Left ventricle myocardium inferior (tissue), 1 donor: ENCODE measurements around the gene SCYGR1. TPM values are rescaled to one million over a fixed set of nuclear protein-coding genes. Genes with fewer than 3 reads are reported as not detected.

Experiments
- DNase-seq: peaks from one replicate; pipeline ENCODE4 v3.0.0-alpha.2; 2020
- H3K27ac ChIP-seq: fragments of 200-600 bp; replicated peaks from 2 replicates; pipeline ENCODE4 v1.8.0; 2021
- H3K27me3 ChIP-seq: fragments of 200-600 bp; 2 replicates; pipeline ENCODE4 v1.8.0; 2021; ENCODE audit warnings: low read depth
- H3K36me3 ChIP-seq: fragments of 200-600 bp; 2 replicates; pipeline ENCODE4 v1.8.0; 2021
- H3K4me1 ChIP-seq: fragments of 200-600 bp; 2 replicates; pipeline ENCODE4 v1.8.0; 2021
- H3K4me3 ChIP-seq: fragments of 200-600 bp; 2 replicates; pipeline ENCODE4 v1.8.0; 2021; ENCODE audit warnings: mild to moderate bottlenecking, moderate library complexity
- H3K9me3 ChIP-seq: fragments of 200-600 bp; replicated peaks from 2 replicates; pipeline ENCODE4 v1.8.0; 2021
- intact Hi-C: fragments of 100-400 bp; cut with micrococcal nuclease; formaldehyde crosslinking; loops from one replicate; pipeline ENCODE4 v1.11.0; 2022
- total RNA-seq: library from RNA; stranded (reverse); fragmentation: NEBNext Ultra II Directional; extraction: Animal tissue kit (Norgen Biotek cat#: 25700); gene quantifications from one replicate; pipeline ENCODE4 v1.2.1, GENCODE V29; 2021
- TF ChIP-seq, protein P1 (sequence below): fragments of 200-600 bp; IDR thresholded peaks from 2 replicates; pipeline ENCODE4 v1.8.0; 2021; ENCODE audit warnings: antibody characterized with exemption, mild to moderate bottlenecking, borderline replicate concordance
- donor health status: DM: no; HTN: yes; CAD: no; lungs with severe emphysema.

Gene SCYGR1
- total RNA-seq, 1 donor from 2014 or later: not detected

DNA sequence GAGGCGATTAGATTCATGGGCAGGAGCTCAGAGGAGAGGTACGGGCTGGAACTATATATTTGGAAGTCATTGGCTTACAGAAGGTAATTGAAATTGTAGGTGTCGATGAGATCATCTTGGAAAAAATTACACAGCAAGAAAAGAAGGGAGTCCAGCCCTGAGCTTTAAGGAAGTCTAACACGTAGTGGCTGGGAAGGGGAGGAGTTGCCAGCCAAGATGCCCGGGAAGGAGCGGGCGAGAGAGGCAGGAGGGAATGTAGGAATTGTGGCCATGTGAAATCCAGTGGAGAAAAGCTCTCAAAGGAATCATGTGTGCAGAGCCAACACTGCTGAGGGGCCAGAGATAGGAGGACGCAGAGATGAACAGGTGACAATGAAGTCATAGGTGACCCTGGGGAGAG is 25.6 kb upstream of the SCYGR1 start:
- DNase-seq: no peak
- Histone ChIP-seq H3K4me1 (peaks cover 5% of the 10 kb centered on the region), H3K9me3 (no peaks in the 10 kb centered on the region), H3K36me3 (no peaks in the 10 kb centered on the region), H3K4me3 (no peak overlapping the region), H3K27me3 (no peaks in the 10 kb centered on the region), H3K27ac (no peak overlapping the region)
- intact Hi-C loops: no loop called here
- TF ChIP-seq, protein P1, sequence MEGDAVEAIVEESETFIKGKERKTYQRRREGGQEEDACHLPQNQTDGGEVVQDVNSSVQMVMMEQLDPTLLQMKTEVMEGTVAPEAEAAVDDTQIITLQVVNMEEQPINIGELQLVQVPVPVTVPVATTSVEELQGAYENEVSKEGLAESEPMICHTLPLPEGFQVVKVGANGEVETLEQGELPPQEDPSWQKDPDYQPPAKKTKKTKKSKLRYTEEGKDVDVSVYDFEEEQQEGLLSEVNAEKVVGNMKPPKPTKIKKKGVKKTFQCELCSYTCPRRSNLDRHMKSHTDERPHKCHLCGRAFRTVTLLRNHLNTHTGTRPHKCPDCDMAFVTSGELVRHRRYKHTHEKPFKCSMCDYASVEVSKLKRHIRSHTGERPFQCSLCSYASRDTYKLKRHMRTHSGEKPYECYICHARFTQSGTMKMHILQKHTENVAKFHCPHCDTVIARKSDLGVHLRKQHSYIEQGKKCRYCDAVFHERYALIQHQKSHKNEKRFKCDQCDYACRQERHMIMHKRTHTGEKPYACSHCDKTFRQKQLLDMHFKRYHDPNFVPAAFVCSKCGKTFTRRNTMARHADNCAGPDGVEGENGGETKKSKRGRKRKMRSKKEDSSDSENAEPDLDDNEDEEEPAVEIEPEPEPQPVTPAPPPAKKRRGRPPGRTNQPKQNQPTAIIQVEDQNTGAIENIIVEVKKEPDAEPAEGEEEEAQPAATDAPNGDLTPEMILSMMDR: no peak

DNA sequence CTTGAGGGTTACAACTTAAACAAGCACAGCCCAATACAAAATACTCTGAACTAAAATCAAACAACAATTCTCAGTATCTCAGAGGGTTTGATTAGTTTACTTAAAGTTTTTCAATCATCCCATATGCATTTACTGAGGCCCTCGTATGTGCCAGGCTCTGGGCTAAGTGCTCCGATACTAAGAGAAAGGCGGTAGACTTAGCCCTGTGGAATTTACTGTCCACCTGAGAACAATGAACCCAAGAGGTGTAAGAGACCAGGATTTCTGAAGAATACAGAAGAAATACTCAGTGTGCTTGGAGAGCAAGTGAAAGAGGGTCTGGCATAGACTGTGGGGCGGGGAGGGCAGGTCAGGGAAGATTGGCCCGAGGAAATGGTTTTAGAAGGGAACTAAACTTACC is 25.1 kb upstream of the SCYGR1 start:
- no peak overlapping the region for H3K4me3 ChIP-seq
- no peaks in the 10 kb centered on the region for H3K9me3 ChIP-seq
- TF ChIP-seq, protein P1: no peak
- H3K4me1 ChIP-seq: peaks cover 5% of the 10 kb centered on the region
- H3K27ac ChIP-seq: no peak overlapping the region
- no peaks in the 10 kb centered on the region for H3K36me3 ChIP-seq
- intact Hi-C loops: no loop called here
- no peak for DNase-seq
- H3K27me3 ChIP-seq: no peaks in the 10 kb centered on the region

DNA sequence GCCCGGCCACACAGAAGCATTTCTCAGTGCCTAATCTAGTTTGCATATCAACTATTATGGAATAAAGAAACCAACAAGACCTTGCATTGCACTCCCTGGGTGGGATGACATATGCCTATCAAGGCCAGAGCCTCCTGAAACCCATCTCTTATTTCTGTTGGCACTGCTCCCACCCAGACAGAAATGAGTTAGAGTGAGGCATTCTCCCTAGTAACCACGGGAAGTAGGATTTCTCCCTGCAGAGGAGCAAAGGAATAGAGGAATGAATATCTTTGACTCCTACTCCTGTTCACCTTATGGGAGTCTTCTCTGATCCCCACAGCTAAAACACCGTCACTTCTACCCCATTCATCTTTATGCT is 24.2 kb upstream of the SCYGR1 start:
- H3K27me3 ChIP-seq: no peaks in the 10 kb centered on the region
- H3K36me3 ChIP-seq: no peaks in the 10 kb centered on the region
- no peak overlapping the region for H3K27ac ChIP-seq
- TF ChIP-seq, protein P1: no peak
- H3K4me3 ChIP-seq: no peak overlapping the region
- intact Hi-C loops: no loop called here
- no peaks in the 10 kb centered on the region for H3K9me3 ChIP-seq
- peaks cover 8% of the 10 kb centered on the region for H3K4me1 ChIP-seq
- no peak for DNase-seq

DNA sequence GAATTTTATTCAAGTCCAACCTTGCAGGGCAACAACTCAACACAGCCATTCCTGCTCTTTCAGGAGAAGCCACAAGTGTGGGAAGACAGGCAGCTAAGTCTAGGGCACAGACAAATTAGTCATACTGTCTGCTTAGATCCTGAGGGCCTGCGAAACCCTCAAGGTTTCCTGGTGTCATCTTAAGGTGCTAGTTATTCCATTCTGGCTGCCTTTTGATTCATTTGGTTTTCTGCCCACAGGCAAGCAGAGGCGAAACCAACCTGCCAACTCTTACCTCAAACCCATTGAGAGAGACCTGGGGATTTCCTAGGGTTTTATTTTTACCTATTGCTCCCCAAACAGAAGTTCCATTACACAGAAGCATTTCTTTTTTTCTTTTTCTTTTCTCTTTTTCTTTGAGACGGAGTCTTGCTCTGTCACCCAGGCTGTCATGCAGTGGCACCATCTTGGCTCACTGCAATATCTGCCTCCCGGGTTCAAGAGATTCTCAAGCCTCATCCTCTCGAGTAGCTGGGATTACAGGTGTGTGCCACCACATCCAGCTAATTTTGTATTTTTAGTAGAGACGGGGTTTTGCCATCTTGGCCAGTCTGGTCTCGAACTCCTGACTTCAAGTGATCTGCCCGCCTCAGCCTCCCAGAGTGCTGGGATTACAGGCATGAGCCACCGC is 23.7 kb upstream of the SCYGR1 start:
- DNase-seq: no peak
- Histone ChIP-seq H3K4me1 (peaks cover 13% of the 10 kb centered on the region), H3K36me3 (no peaks in the 10 kb centered on the region), H3K27ac (no peak overlapping the region), H3K9me3 (no peaks in the 10 kb centered on the region), H3K4me3 (no peak overlapping the region), H3K27me3 (no peaks in the 10 kb centered on the region)
- TF ChIP-seq, protein P1: no peak
- intact Hi-C loops: no loop called here

DNA sequence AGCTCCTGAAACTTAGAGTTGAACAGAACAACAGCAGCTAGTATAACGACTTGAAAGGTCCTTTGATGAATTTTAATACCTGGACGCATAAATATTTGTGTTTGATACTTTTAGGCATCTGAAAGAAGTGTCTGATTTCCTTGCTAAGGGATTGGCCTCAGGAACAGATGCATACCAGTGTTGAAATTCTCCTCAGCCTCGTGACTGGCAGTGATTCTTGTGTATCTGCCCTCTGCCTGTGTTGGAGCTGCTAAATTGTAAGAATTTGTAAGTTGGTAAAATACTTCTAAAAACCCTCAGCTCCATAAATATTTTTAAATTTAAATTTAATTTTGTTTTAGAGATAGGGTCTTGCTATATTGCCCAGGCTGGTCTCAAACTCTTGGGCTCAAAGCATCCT is 22.4 kb upstream of the SCYGR1 start:
- Histone ChIP-seq H3K27ac (no peak overlapping the region), H3K4me1 (peaks cover 20% of the 10 kb centered on the region), H3K4me3 (no peak overlapping the region), H3K27me3 (no peaks in the 10 kb centered on the region), H3K9me3 (no peaks in the 10 kb centered on the region), H3K36me3 (no peaks in the 10 kb centered on the region)
- intact Hi-C loops: no loop called here
- DNase-seq: no peak
- TF ChIP-seq, protein P1: no peak
